ENCODE measurements around the gene HADHA. TPM values are rescaled to one million over a fixed set of nuclear protein-coding genes. Genes with fewer than 3 reads are reported as not detected.

HADHA gene
- total RNA-seq, 1 experiment from 2014 or later, result 112 TPM

- Histone ChIP-seq H3K18ac (ENCODE audit: insufficient read length, low read depth, low read length) (no peak overlapping the region), H4K8ac (replicated peaks; ENCODE audit: insufficient read length, low read depth, low read length) (no peak overlapping the region), H2BK5ac (ENCODE audit: insufficient read length, low read length) (no peak overlapping the region), H2BK20ac (ENCODE audit: low read depth, low read length, poor library complexity, severe bottlenecking) (no peak overlapping the region), H2AFZ (ENCODE audit: low read length) (no peak overlapping the region), H3K79me2 (ENCODE audit: insufficient read depth, low read length) (no peaks in the 10 kb centered on the region), H3K9me3 (ENCODE audit: control insufficient read depth, low read depth, low read length) (no peaks in the 10 kb centered on the region), H3K56ac (ENCODE audit: insufficient read length, low read depth, low read length) (no peak overlapping the region), H3K4me1 (ENCODE audit: insufficient read depth, low read length) (no peaks in the 10 kb centered on the region; the same call in 1 of the 2 replicates), H3K23ac (ENCODE audit: insufficient read length, low read depth, low read length) (no peak overlapping the region), H4K91ac (ENCODE audit: insufficient read length, low read depth, low read length) (no peak overlapping the region), H2BK120ac (ENCODE audit: low read depth, low read length, poor library complexity, severe bottlenecking) (no peak overlapping the region), H3K79me1 (ENCODE audit: insufficient read depth, low read depth, low read length, poor library complexity, severe bottlenecking) (no peaks in the 10 kb centered on the region), H4K5ac (ENCODE audit: insufficient read length, low read depth, low read length) (no peak overlapping the region), H3K4me2 (ENCODE audit: insufficient read depth, insufficient read length, low read length) (peak overlapping the region; percentile 22), H3K4ac (ENCODE audit: low read depth, low read length) (no peak overlapping the region), H3K23me2 (ENCODE audit: insufficient read length, low read depth, low read length, poor library complexity, severe bottlenecking) (peaks cover 11% of the 10 kb centered on the region), H3K9ac (ENCODE audit: extremely low read depth, insufficient read length, low read length) (no peak overlapping the region), H3K27me3 (ENCODE audit: insufficient read depth, low read length) (no peaks in the 10 kb centered on the region), H2BK15ac (ENCODE audit: low read depth, low read length) (no peak overlapping the region), H3K14ac (ENCODE audit: insufficient read depth, low read length) (no peak overlapping the region), H4K20me1 (ENCODE audit: control insufficient read depth, insufficient read depth, insufficient read length) (no peaks in the 10 kb centered on the region), H3K27ac (ENCODE audit: insufficient read length, low read depth, low read length) (no peak overlapping the region), H2BK12ac (ENCODE audit: insufficient read length, low read depth, low read length) (no peak overlapping the region), H3T11ph (ENCODE audit: low read length) (no peak overlapping the region), H2AK5ac (ENCODE audit: insufficient read length, low read length) (no peak overlapping the region)
- no CpG with 5 or more reads among the region's 56 CpGs for WGBS (ENCODE audit: extremely low coverage, insufficient read length, low lambda C conversion rate)
- peak overlapping the region; percentile 66 to 78 for H3K4me3 Mint-ChIP-seq
- DNase-seq, result peak; percentile 67
- H3K27ac Mint-ChIP-seq, result no peak overlapping the region
- peaks cover 10 to 19% of the 10 kb centered on the region in 2 experiments for H3K4me1 Mint-ChIP-seq
- peaks cover 28% of the 10 kb centered on the region for H3K27me3 Mint-ChIP-seq (ENCODE audit: low read depth)
- TF ChIP-seq CTCF (conservative IDR thresholded peaks at IDR 0.05), result no peak
- H3K9me3 Mint-ChIP-seq, result peaks cover 0 to 5% of the 10 kb centered on the region in 2 experiments; a peak in 2 of 5 replicates
- H3K36me3 Mint-ChIP-seq (ENCODE audit: insufficient read depth in 1 of 3, low read depth in 3 of 3), result peaks cover 0 to 10% (median 6%) of the 10 kb centered on the region in 3 experiments; a peak in 6 of 7 replicates
These were observed 72.1 kb downstream of the HADHA start for GRCh38 chr2:26172189-26172870.

Measured in H9 (cell line).